ENCODE data around the gene ZNF207.
"Not testable (repeated sequence)": the region's sequence is repeated elsewhere in the genome, so short reads cannot be mapped to it uniquely, and the experiment has no call there.

ZNF207 gene

GRCh38 chr17:32386844-32387243 lies 36.9 kb downstream of the ZNF207 start:
- no peak for DNase-seq (ENCODE audit: low read depth in 3 of 3)

GRCh38 chr17:32388128-32388527 lies 38.2 kb downstream of the ZNF207 start:
- not testable (repeated sequence) for DNase-seq (ENCODE audit: low read depth in 3 of 3)

- no peak for DNase-seq (ENCODE audit: low read depth in 3 of 3)
These were observed 38.9 kb downstream of the ZNF207 start for GRCh38 chr17:32388613-32389459.

GRCh38 chr17:32393904-32394303 lies 43.9 kb downstream of the ZNF207 start:
- no peak for DNase-seq (ENCODE audit: low read depth in 3 of 3)

GRCh38 chr17:32396343-32396742 lies 46.4 kb downstream of the ZNF207 start:
- DNase-seq (ENCODE audit: low read depth in 3 of 3): no peak

GRCh38 chr17:32398946-32399345 lies 49.0 kb downstream of the ZNF207 start:
- no peak for DNase-seq (ENCODE audit: low read depth in 3 of 3)

- not testable (repeated sequence) for DNase-seq (ENCODE audit: low read depth in 3 of 3)
These were observed 60.1 kb downstream of the ZNF207 start for GRCh38 chr17:32410085-32410484.

- DNase-seq (ENCODE audit: low read depth in 3 of 3): no peak
These were observed 76.9 kb downstream of the ZNF207 start for GRCh38 chr17:32426894-32427293.

- no peak for DNase-seq (ENCODE audit: low read depth in 3 of 3)
These were observed 79.6 kb downstream of the ZNF207 start for GRCh38 chr17:32429598-32429997.
